Dendritic cell treated with granulocyte-macrophage colony-stimulating factor and Interleukin-4, amounts not matched to agents 40 ng/mL and 50 ng/mL, for 4 days (primary cell): Measurements from ENCODE around the gene UXS1.

Source experiments
- H3K27ac Mint-ChIP-seq: one replicate; pipeline ENCODE4 v1.8.0; 2022; ENCODE audit warnings: mild to moderate bottlenecking, mixed read lengths
- H3K27me3 Mint-ChIP-seq: one replicate; pipeline ENCODE4 v1.8.0; 2022; ENCODE audit warnings: mild to moderate bottlenecking, mixed read lengths
- H3K36me3 Mint-ChIP-seq: one replicate; pipeline ENCODE4 v1.8.0; 2022; ENCODE audit warnings: low read depth, mixed read lengths
- H3K4me1 Mint-ChIP-seq: one replicate; pipeline ENCODE4 v1.8.0; 2022; ENCODE audit warnings: low read depth, mixed read lengths
- H3K4me3 Mint-ChIP-seq: one replicate; pipeline ENCODE4 v1.8.0; 2022; ENCODE audit warnings: mild to moderate bottlenecking, moderate library complexity, mixed read lengths
- H3K9me3 Mint-ChIP-seq: one replicate; pipeline ENCODE4 v1.8.0; 2022; ENCODE audit warnings: mixed read lengths
- intact Hi-C: fragments of 100-400 bp; cut with micrococcal nuclease; formaldehyde crosslinking; loops from one replicate; pipeline ENCODE4 v1.15.0; 2022

Gene UXS1

DNA sequence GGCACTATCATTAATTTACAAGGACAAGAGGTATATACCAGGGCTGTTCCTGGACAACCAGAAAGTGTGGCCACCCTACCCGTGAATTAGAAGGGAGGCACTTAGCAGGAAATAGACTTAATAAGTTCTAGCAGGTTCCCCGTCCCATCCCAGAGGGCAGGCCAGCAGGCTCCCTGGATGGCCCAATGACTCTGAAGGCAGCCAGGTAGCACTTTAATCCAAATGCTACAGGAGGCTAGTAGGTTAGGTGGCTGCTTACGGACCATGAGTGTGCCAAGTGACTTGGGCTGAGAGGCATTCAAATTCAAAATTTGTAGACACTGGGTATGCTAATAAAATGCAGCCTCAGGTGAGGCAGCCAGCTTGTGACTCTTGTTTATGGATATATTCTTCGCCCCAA, 123.9 kb downstream of the UXS1 start:
- Mint-ChIP-seq H3K27ac (no peak overlapping the region), H3K9me3 (no peaks in the 10 kb centered on the region), H3K4me3 (no peak overlapping the region), H3K27me3 (peaks cover 32% of the 10 kb centered on the region), H3K36me3 (no peaks in the 10 kb centered on the region), H3K4me1 (peaks cover 10% of the 10 kb centered on the region)
- intact Hi-C loops: no loop called here

DNA sequence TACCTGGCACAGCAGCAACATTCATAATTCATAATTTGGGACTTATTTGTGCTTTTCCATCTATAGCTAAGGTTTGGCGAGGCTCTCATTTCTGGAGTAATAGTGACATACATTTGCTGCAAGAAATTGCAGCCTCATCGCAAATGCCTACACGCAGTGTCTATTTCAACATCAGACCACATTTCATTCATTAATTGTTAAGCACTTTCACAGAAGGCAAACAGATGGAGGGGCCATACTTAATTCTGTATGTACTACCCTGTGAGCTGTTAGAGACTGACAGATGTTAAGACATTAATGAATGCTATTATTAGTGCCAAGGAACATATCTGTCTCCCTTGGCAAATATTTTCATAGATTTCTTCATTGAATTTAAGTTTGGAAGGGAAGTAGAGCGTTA, 125.7 kb downstream of the UXS1 start:
- intact Hi-C loops: no loop called here
- peaks cover 47% of the 10 kb centered on the region for H3K27me3 Mint-ChIP-seq
- H3K4me3 Mint-ChIP-seq: no peak overlapping the region

DNA sequence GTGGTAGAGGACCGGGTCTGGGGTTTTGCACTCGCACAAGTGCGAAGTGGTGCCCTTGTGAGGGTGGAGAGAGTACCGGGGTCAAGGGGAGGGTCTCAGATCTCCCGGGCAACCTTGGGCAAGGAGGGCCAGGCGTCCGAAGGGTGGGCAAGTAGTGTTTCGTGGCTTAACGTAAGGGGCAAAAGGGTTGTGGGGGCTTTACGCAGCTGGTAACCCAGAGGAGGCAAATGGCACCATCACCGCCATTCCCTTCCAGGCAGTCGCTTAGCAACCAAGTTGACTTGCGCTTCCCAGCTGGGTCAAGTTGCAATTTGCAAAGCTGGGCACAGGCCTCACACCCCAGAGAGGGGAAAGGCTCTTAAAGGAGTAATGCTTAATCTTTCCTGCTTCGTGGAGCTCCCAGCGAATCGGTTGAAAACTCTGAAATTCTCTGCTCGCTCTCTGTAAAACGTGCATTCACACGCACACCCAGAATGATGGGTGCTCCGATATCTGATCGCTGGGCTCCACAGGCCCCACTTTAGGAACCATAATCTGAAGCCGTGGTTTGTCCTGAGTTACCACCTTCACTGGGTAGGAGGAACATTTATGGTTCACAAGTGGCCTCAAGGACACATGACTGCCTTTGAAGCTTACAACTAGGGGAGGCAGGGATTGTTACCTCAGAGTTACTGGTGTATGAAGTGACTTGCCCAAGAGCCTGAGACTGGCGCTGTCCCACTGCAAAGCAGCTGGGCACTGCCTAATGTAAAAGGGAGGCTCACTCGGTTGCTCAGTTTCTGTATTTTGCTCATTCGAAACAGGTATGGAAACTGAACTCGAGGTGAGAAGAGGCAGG, 127.9 kb downstream of the UXS1 start:
- no peaks in the 10 kb centered on the region for H3K9me3 Mint-ChIP-seq
- no peak overlapping the region for H3K27ac Mint-ChIP-seq
- no peak overlapping the region for H3K4me3 Mint-ChIP-seq
- intact Hi-C loops: no loop called here
- no peaks in the 10 kb centered on the region for H3K36me3 Mint-ChIP-seq
- peaks cover 47% of the 10 kb centered on the region for H3K27me3 Mint-ChIP-seq
- H3K4me1 Mint-ChIP-seq: peaks cover 14% of the 10 kb centered on the region

More for the DNA sequence above, 125.7 kb downstream of the UXS1 start:
- Mint-ChIP-seq H3K27ac (no peak overlapping the region), H3K9me3 (no peaks in the 10 kb centered on the region), H3K4me1 (peaks cover 14% of the 10 kb centered on the region), H3K36me3 (no peaks in the 10 kb centered on the region)

DNA sequence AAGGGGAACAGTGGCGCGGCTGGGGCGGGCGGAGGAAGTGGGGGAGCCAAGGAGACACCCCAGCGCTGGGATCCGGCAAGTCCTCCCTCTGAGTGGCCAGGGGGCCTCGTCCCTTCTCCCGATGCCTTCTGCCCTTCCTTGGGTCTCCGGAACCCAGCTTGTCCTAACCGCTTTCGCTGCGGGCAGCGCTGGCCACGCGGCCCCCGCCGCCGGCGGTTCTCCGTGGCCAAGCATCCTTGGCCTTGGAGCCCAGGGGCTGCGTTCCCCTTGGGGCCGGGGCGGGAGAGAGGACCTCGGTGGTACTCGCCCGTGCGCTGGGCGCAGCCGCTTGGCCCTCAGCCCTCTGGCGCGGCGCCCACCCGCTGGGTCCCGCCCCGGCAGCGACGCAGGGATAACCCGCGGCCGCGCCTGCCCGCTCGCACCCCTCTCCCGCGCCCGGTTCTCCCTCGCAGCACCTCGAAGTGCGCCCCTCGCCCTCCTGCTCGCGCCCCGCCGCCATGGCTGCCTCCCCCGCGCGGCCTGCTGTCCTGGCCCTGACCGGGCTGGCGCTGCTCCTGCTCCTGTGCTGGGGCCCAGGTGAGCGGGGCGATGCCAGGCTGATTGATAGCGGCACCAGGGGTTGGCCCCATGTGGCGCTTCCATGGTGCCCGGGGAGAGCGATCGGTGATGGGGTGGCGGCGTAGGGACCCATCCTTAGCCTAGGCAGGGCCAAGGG, 128.7 kb downstream of the UXS1 start:
- Mint-ChIP-seq H3K9me3 (no peaks in the 10 kb centered on the region), H3K27me3 (peaks cover 47% of the 10 kb centered on the region), H3K4me3 (no peak overlapping the region), H3K27ac (no peak overlapping the region), H3K36me3 (no peaks in the 10 kb centered on the region), H3K4me1 (peaks cover 14% of the 10 kb centered on the region)
- intact Hi-C loops: no loop called here

DNA sequence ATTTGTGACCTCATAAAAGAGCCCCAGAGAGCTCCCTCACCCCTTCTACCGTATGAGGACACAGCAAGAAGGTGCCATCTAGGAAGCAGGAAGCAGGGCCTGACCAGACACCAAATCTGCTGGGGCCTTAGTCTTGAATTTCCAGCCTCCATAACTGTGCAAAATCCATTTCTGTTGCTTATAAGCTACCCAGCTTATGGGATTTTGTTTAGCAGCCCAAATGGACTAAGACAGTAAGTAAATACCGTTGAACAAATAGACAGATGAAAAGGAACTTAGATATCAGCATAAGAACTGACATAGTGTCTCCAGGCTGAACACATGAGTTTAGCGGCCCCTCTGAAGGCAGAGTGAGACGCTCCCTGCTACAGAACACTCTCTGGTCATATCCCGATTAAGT, 130.9 kb downstream of the UXS1 start:
- intact Hi-C loops: no loop called here
- no peaks in the 10 kb centered on the region for H3K36me3 Mint-ChIP-seq
- no peak overlapping the region for H3K27ac Mint-ChIP-seq

DNA sequence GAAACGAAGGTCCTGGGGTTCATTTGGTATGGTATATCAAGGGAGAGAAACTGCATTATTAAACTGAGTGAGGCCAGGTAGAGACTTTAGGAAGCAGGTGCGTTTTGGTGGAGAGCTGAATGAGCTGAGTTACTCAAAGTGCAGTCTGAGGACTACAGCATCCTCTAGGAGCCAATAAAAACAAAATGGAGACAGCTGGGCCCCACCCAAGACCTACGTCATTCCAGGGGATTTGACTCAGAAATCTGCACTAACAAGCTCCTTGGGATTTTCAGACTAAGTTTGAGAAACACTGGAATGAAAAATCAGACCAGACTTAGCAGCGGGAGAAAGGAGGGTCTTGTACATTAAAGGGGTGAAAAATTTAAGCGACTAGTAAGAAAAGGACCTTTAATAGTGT, 131.5 kb downstream of the UXS1 start:
- no peak overlapping the region for H3K27ac Mint-ChIP-seq

More for the DNA sequence above, 130.9 kb downstream of the UXS1 start:
- H3K4me1 Mint-ChIP-seq: peaks cover 14% of the 10 kb centered on the region
- no peak overlapping the region for H3K4me3 Mint-ChIP-seq
- H3K9me3 Mint-ChIP-seq: no peaks in the 10 kb centered on the region
- H3K27me3 Mint-ChIP-seq: peaks cover 40% of the 10 kb centered on the region

DNA sequence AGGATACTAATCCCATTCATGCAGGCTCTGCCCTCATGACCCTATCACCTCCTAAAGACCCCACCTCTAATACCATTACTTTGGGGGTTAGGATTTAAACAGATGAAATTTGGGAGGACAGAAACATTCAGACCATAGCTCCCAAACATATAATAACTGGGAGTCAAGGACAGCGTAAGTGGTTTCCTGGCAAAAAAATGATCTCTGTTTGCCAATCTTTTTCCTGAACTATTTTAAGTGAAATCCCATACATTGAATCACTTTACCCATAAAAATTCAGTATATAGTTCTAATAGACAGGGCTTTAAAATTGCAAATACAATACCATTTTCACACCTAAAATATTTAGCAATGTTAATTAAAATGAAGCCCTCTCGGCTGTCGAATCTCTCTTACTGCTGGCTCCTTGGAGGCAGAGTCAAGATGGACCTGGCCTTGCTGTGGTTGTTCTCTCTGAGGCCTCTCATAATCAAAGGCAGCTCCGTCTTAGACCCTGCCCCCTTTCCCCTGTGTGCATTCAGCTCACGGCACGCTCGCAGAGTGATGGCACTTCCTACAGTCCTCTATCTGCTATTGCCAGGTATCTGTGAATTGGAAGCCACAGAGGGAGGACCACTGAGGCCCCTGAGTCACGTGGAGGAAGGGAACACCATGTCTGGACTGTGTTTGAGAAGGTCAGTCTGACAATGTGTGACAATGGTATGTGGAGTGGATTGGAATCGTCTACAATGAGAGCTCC, 132.3 kb downstream of the UXS1 start:
- intact Hi-C loops: no loop called here
- Mint-ChIP-seq H3K27ac (no peak overlapping the region), H3K36me3 (no peaks in the 10 kb centered on the region), H3K27me3 (peaks cover 29% of the 10 kb centered on the region), H3K9me3 (no peaks in the 10 kb centered on the region), H3K4me3 (no peak overlapping the region), H3K4me1 (peaks cover 14% of the 10 kb centered on the region)

More for the DNA sequence above, 131.5 kb downstream of the UXS1 start:
- H3K4me1 Mint-ChIP-seq: peaks cover 14% of the 10 kb centered on the region
- no peaks in the 10 kb centered on the region for H3K36me3 Mint-ChIP-seq
- no peak overlapping the region for H3K4me3 Mint-ChIP-seq
- intact Hi-C loops: no loop called here
- peaks cover 34% of the 10 kb centered on the region for H3K27me3 Mint-ChIP-seq
- no peaks in the 10 kb centered on the region for H3K9me3 Mint-ChIP-seq

DNA sequence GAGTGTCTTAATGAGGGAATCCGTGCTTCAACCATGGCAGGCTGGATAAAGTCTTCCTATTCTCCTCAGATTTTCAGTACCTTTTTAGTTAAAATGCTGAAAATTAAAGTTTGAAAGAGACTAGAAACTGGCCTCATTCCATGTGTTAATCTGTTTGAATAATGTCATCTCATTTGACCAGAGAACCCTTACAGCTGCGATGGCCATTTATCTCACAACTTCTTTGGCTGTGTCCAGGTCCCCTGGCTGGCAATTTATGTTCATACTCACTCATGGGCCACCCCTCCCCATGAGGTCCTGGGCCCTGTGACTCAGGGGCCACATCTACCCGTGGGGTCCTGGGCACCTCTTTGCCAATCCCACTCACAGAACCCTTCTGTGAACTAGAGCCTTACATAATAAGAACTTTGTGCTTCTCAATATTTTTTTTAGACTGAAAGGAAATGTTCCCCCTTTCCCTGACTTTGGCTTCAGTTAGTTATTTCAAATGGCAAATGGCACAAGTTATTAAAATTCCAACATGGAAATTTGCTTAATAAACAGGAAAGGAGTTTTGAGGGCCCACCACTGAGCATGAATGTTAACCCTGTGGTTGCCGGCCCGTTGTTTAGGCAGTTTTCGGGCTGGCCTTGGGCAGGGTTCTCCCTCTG, 134.6 kb downstream of the UXS1 start:
- no peaks in the 10 kb centered on the region for H3K36me3 Mint-ChIP-seq
- H3K9me3 Mint-ChIP-seq: no peaks in the 10 kb centered on the region
- no peak overlapping the region for H3K27ac Mint-ChIP-seq
- H3K4me1 Mint-ChIP-seq: no peaks in the 10 kb centered on the region
- peaks cover 9% of the 10 kb centered on the region for H3K27me3 Mint-ChIP-seq
- no peak overlapping the region for H3K4me3 Mint-ChIP-seq
- intact Hi-C loops: no loop called here

DNA sequence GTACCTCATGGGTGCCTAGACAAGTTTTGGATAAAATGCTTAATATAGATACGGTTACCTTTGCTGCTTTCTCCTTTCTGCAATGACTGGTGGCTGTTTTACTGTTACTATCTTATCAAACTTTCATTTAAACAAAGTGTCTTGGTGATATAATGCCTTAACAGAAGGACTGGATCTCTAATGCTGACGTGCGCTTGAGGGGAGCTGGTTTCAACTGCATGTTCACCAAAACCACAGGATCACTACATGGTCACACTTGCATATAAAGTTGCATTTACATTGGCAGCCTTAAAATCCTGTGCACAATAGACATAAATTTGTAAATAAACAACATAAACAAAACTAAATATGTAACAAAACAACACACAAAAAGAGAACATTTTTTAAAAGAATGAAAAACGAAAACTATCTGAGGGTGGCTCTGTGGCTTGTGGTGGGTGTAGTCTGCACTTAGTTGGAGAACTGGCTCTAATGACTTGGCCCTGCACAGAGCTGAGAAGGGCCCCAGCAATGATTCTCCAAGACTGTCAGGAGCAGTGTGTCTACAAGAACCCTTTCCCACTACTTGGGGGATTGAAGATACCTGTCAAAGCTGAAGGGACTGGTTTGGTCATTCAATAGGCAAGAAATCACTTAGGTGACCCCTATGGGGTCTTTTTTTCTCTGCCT, 135.5 kb downstream of the UXS1 start:
- Mint-ChIP-seq H3K4me3 (no peak overlapping the region), H3K4me1 (no peaks in the 10 kb centered on the region), H3K27me3 (peaks cover 2% of the 10 kb centered on the region), H3K27ac (no peak overlapping the region), H3K9me3 (no peaks in the 10 kb centered on the region), H3K36me3 (no peaks in the 10 kb centered on the region)
- intact Hi-C loops: no loop called here

DNA sequence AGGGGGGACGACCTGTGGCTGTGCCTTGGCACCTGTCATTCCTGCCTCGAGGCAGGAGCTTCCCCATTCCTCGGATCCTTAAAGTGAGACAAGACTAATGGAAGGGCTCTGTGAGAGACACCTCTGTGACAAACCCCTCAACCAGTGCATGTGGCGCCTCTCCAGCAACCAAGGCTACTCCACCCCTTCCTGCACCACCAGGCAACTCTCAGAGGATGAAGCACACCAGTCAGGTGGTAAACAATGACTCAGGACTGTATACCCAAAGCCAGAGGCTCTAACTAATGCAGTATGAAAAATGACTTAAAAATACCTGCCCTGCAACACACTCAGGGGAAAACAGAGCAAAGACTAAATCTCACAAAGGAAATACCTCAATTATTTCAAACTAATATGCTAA, 136.9 kb downstream of the UXS1 start:
- H3K27ac Mint-ChIP-seq: no peak overlapping the region
- no peaks in the 10 kb centered on the region for H3K27me3 Mint-ChIP-seq
- H3K4me3 Mint-ChIP-seq: no peak overlapping the region
- H3K9me3 Mint-ChIP-seq: no peaks in the 10 kb centered on the region
- H3K4me1 Mint-ChIP-seq: no peaks in the 10 kb centered on the region
- no peaks in the 10 kb centered on the region for H3K36me3 Mint-ChIP-seq
- intact Hi-C loops: no loop called here

DNA sequence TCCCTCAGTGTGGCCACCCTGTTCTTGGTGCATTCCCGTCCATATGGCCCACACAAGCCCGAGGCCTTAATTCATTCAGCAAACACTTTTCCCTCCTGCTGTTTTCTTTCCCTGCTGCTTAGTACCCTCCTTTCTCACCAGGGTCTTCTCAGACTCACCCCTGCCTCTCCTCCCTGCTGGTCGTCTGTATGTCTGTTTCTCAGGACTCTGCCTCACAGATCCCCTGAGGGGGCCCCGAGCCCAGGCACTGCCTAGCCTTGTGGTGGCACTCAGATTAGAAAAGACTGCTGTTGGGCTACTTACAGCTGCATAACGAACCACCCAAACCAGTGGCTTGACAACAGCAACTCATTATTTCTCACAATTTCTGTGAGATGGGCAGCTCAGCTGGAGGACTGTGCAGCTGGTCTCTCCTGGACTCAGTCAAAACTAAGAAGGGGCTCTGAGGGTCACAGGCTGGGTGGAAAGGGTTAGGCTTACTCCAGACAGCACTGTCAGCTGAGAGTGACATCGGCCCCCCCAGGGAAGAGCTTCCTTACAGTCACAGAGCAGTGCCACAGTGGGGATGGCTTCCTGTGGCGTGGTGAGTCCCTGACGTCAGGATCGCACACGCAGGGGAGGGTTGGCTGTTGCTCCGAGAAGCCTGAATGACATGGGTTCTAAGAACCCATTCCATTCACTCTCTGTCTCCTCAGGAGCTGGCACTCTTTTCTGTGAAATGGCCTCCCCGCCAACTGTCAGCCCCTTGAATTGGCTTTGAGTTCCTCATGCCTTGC, 139.0 kb downstream of the UXS1 start:
- intact Hi-C loops: no loop called here

DNA sequence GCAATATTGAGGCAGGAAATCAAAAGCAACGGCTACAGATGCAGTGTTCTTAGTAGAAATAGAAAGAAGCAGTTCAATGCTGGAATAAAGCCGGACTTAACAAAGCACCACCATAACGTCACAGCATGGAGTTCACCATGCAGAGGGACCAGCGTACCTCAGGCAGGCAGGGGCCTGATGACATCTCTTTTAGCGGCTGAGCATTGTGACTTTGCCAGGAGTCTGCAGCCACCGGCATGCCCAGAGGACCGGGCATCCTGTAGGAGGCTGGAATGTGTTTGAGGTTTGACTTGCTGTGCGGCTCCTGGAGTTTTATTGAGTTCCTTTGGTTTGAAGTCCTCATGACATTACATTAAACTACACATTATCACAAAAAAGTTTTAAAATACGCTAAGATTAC, 139.8 kb downstream of the UXS1 start:
- intact Hi-C loops: no loop called here
- Mint-ChIP-seq H3K9me3 (no peaks in the 10 kb centered on the region), H3K27me3 (no peaks in the 10 kb centered on the region), H3K4me1 (no peaks in the 10 kb centered on the region), H3K36me3 (no peaks in the 10 kb centered on the region), H3K4me3 (no peak overlapping the region), H3K27ac (no peak overlapping the region)

More for the DNA sequence above, 139.0 kb downstream of the UXS1 start:
- Mint-ChIP-seq H3K36me3 (no peaks in the 10 kb centered on the region), H3K27me3 (no peaks in the 10 kb centered on the region), H3K27ac (no peak overlapping the region), H3K4me1 (no peaks in the 10 kb centered on the region), H3K9me3 (no peaks in the 10 kb centered on the region), H3K4me3 (no peak overlapping the region)

DNA sequence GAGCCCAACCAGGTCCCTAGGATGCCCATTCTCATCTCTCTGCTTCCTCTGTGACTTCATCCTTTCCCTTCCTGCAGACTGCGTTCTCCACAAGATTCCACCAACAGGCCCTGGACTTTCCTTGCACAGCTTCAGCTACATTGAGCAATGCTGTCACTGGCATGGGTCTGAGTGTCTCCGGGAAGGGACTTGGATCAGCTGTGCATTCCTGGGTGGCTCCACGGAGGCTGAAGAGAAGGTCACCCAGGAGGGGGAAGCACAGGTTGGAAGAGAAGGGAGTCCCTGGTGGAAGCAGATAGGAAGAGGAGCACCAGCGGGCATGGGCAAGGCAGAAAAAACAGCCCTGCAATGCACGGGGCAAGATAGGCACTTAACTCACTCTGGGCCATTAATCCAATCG, 140.5 kb downstream of the UXS1 start:
- no peaks in the 10 kb centered on the region for H3K4me1 Mint-ChIP-seq
- H3K9me3 Mint-ChIP-seq: no peaks in the 10 kb centered on the region
- no peaks in the 10 kb centered on the region for H3K27me3 Mint-ChIP-seq
- H3K36me3 Mint-ChIP-seq: no peaks in the 10 kb centered on the region
- no peak overlapping the region for H3K4me3 Mint-ChIP-seq
- intact Hi-C loops: no loop called here
- no peak overlapping the region for H3K27ac Mint-ChIP-seq
